GM23248 (cell line): ENCODE results near the gene SLC10A3. TPM values are rescaled to one million over a fixed set of nuclear protein-coding genes. Genes with fewer than 3 reads are reported as not detected.

Source experiments
- DNase-seq: peaks from one replicate; pipeline ENCODE4 v3.0.0-alpha.2; 2015
- H2AFZ ChIP-seq: fragments of 200-600 bp; sonication (generic); 2 replicates; pipeline ENCODE4 v1.6.1; 2016; ENCODE audit warnings: antibody characterized with exemption
- H3F3A ChIP-seq: fragments of 200-600 bp; sonication (generic); 2 replicates; pipeline ENCODE4 v1.6.1; 2016; ENCODE audit warnings: mild to moderate bottlenecking, antibody characterized with exemption, mixed run types; ENCODE audit not compliant: insufficient read depth
- H3K27ac ChIP-seq: fragments of 200-600 bp; sonication (generic); 2 replicates; pipeline ENCODE4 v1.5.1; 2016; ENCODE audit warnings: mild to moderate bottlenecking
- H3K27me3 ChIP-seq: fragments of 200-600 bp; sonication (generic); replicated peaks from 2 replicates; pipeline ENCODE4 v1.6.1; 2016; ENCODE audit warnings: mild to moderate bottlenecking; ENCODE audit not compliant: insufficient read depth
- H3K36me3 ChIP-seq: fragments of 200-600 bp; sonication (generic); 2 replicates; pipeline ENCODE4 v1.6.1; 2016; ENCODE audit warnings: low read depth, mild to moderate bottlenecking
- H3K4me1 ChIP-seq: fragments of 200-600 bp; sonication (generic); 2 replicates; pipeline ENCODE4 v1.6.1; 2016; ENCODE audit warnings: mild to moderate bottlenecking; ENCODE audit not compliant: insufficient read depth
- H3K4me2 ChIP-seq: fragments of 200-600 bp; sonication (generic); one replicate; pipeline ENCODE4 v1.6.1; 2016; ENCODE audit warnings: mild to moderate bottlenecking; ENCODE audit not compliant: unreplicated experiment
- H3K4me3 ChIP-seq: fragments of 200-600 bp; sonication (generic); 2 replicates; pipeline ENCODE4 v1.5.1; 2016; ENCODE audit warnings: mild to moderate bottlenecking
- H3K79me2 ChIP-seq: fragments of 200-600 bp; sonication (generic); 2 replicates; pipeline ENCODE4 v1.6.1; 2016; ENCODE audit warnings: mild to moderate bottlenecking; ENCODE audit not compliant: insufficient read depth
- H3K9ac ChIP-seq: fragments of 200-600 bp; sonication (generic); 2 replicates; pipeline ENCODE4 v1.6.1; 2016; ENCODE audit warnings: mild to moderate bottlenecking
- H3K9me2 ChIP-seq: fragments of 200-600 bp; sonication (generic); 2 replicates; pipeline ENCODE4 v1.6.1; 2016; ENCODE audit warnings: mixed run types, mild to moderate bottlenecking, moderate library complexity; ENCODE audit not compliant: insufficient read depth
- H3K9me3 ChIP-seq: fragments of 200-600 bp; sonication (generic); one replicate; pipeline ENCODE4 v1.6.1; 2017; ENCODE audit warnings: low read depth
- H4K20me1 ChIP-seq: fragments of 200-600 bp; sonication (generic); 2 replicates; pipeline ENCODE4 v1.6.0; 2016; ENCODE audit not compliant: insufficient read depth
- EZH2 ChIP-seq: fragments of 200-600 bp; sonication (generic); IDR thresholded peaks from 2 replicates; pipeline ENCODE4 v1.6.1; 2018; ENCODE audit warnings: antibody characterized with exemption, mild to moderate bottlenecking; ENCODE audit not compliant: insufficient read depth, poor library complexity, severe bottlenecking
- EZH2phosphoT487 ChIP-seq: fragments of 200-600 bp; sonication (generic); IDR thresholded peaks from 2 replicates; pipeline ENCODE4 v1.6.1; 2018; ENCODE audit warnings: antibody characterized with exemption, moderate library complexity, mild to moderate bottlenecking, low read depth; ENCODE audit not compliant: insufficient read depth
- WGBS, 2 experiments: methylation state at CpG; one replicate each; pipeline ENCODE4 v1.1.6; 2015 to 2017; ENCODE audit warnings: low lambda C conversion rate in 2 of 2, low coverage in 1 of 2; ENCODE audit errors: missing lambda C conversion rate in 2 of 2; 5-methylcytosine and 5-hydroxymethylcytosine counted together
- in situ Hi-C: fragments of 300-500 bp; cut with MboI; formaldehyde crosslinking; loops from 2 replicates; pipeline ENCODE4 v1.15.0; 2020
- polyA plus RNA-seq: library from polyadenylated mRNA; unstranded; fragments of >200 nt; fragmentation: Nextera tagmentation; extraction: Ambion mirVana; gene quantifications from 2 replicates; pipeline ENCODE4 v1.2.1, GENCODE V29; 2016
- total RNA-seq: library from RNA; depleted of rRNA; stranded (reverse); fragments of >200 nt; shearing (Covaris generic); gene quantifications from 2 replicates; pipeline ENCODE4 v1.2.3, GENCODE V29; 2014

Gene SLC10A3
- total and polyA plus RNA-seq, 2 experiments from 2014 or later, result 50.8 to 61.0 TPM

DNA sequence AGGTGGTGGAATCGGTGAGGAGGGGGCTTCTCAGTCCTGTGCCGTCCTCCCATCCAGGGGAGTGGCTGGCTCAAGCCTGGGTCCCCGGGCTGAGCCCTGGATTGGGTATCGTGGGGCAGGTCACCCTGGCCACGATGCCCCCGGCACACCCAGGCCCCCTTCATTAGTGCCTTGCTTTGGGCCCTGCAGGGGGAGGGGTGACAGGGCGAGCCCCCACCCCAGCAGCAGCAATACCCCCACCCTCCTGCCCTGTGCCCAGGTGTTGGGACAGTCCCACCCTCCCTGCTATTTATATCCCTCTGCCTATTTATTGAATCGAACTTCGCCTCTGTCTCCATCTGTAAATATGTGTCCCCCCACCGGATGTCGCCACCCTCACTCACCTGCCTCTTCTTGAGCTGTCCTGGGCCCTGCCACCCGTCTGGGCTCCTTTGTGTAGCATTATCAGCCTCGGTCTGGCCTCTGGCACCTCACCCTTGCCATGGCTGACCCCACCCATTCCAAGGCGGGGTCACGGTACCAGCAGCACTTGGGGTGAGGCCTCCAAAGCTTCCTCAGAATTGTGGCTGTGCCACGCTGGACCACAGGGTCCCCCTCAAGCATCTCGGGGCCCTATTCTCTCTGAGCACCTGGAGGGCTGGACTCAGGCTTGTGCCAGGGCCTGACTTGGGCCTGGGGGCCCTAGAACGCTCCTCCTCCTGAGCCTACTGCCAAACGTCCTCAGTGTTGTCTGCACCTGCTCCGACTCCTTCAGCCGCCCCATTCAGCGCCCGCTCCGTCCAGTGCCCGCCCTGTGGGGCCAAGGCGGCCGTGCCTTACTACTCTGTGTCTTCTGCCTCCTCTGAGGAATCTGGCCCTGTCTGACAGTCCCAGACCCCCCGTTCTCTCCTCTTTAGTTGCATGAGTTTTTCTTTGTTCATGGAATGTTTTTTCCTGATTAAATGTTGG lies 17.5 kb downstream of the SLC10A3 start:
- Histone ChIP-seq H3F3A (peaks cover 13% of the 10 kb centered on the region; the same call in 1 of the 2 replicates), H3K9me2 (no peaks in the 10 kb centered on the region), H4K20me1 (no peaks in the 10 kb centered on the region), H3K9me3 (no peaks in the 10 kb centered on the region), H3K4me3 (no peak overlapping the region), H3K27me3 (no peaks in the 10 kb centered on the region), H3K79me2 (no peaks in the 10 kb centered on the region), H3K4me1 (no peaks in the 10 kb centered on the region), H2AFZ (no peak overlapping the region), H3K4me2 (no peak overlapping the region), H3K27ac (no peak overlapping the region), H3K36me3 (no peaks in the 10 kb centered on the region), H3K9ac (no peak overlapping the region)
- in situ Hi-C loops, result no loop called here
- TF ChIP-seq EZH2phosphoT487 (no peak), EZH2 (no peak)
- no peak for DNase-seq
- WGBS, 2 experiments, result 89% methylated on average over 22 to 23 of the region's 28 CpGs

DNA sequence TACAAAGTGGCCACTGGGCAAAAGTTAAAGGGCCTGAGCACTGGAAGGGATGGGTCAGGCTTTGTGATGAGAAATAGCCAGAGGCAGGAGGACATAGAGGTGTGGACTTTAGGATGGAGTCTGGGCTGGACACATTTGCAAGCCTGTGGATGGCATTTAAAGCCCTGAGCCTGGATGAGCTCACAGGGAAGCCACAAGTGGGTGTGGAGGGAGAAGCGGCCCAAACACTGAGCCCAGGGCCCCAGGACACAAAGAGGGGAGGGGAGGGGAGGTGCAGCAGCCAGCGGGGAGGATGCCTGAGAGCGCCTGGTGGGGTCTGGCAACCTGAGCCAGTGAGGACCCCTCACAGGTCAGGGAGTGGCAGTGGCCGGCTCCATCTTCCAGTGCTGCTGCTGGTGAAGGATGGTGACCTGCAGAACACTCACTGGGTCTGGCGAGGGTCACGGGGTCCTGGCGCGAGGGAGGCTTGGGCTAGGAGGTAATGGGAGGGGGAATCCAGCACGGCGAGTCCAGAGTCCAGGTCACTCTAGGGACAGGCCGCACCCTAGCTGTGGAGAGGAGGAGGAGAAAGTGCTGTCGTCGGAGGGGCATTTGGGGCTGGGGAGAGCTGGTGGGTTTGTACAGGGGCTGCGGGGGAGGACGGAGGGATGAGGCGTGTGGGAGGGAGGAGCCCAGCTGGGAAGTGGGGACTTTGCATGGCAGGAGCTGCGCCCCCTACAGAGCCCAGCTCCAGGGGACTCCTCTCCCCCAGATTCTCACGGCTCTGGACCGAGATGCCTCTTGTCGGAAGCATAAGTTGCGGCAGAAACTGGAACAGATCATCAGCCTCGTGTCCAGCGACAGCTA lies 18.4 kb downstream of the SLC10A3 start:
- no peaks in the 10 kb centered on the region for H3K9me2 ChIP-seq
- no peaks in the 10 kb centered on the region for H3K9me3 ChIP-seq
- H3K4me1 ChIP-seq, result no peaks in the 10 kb centered on the region
- no peaks in the 10 kb centered on the region for H3K27me3 ChIP-seq
- TF ChIP-seq EZH2phosphoT487 (no peak), EZH2 (no peak)
- H3F3A ChIP-seq, result peaks cover 5% of the 10 kb centered on the region; the same call in 1 of the 2 replicates
- no peak overlapping the region for H3K9ac ChIP-seq
- no peaks in the 10 kb centered on the region for H3K79me2 ChIP-seq
- no peak overlapping the region for H2AFZ ChIP-seq
- no peak overlapping the region for H3K4me2 ChIP-seq
- 83 to 100% methylated on average over 6 to 19 of the region's 23 CpGs for WGBS, 2 experiments
- no peaks in the 10 kb centered on the region for H4K20me1 ChIP-seq
- no peak overlapping the region for H3K27ac ChIP-seq
- no peaks in the 10 kb centered on the region for H3K36me3 ChIP-seq
- in situ Hi-C loops, result no loop called here
- no peak for DNase-seq
- H3K4me3 ChIP-seq, result no peak overlapping the region

- no peak overlapping the region for H3K4me2 ChIP-seq
- WGBS, 2 experiments, result 83 to 90% methylated on average over 16 to 17 of the region's 23 CpGs
- H3K27me3 ChIP-seq, result no peaks in the 10 kb centered on the region
- H3K9ac ChIP-seq, result no peak overlapping the region
- H3F3A ChIP-seq, result peaks cover 5% of the 10 kb centered on the region; the same call in 1 of the 2 replicates
- no peaks in the 10 kb centered on the region for H3K79me2 ChIP-seq
- TF ChIP-seq EZH2 (no peak), EZH2phosphoT487 (no peak)
- DNase-seq, result no peak
- in situ Hi-C loops, result no loop called here
- H3K36me3 ChIP-seq, result no peaks in the 10 kb centered on the region
- H3K4me1 ChIP-seq, result no peaks in the 10 kb centered on the region
- H3K4me3 ChIP-seq, result no peak overlapping the region
- no peaks in the 10 kb centered on the region for H3K9me3 ChIP-seq
- no peak overlapping the region for H2AFZ ChIP-seq
- no peaks in the 10 kb centered on the region for H3K9me2 ChIP-seq
- H4K20me1 ChIP-seq, result no peaks in the 10 kb centered on the region
- H3K27ac ChIP-seq, result no peak overlapping the region
Observed at GRCh38 chrX:154470914-154471568, 19.4 kb downstream of the SLC10A3 start.

DNA sequence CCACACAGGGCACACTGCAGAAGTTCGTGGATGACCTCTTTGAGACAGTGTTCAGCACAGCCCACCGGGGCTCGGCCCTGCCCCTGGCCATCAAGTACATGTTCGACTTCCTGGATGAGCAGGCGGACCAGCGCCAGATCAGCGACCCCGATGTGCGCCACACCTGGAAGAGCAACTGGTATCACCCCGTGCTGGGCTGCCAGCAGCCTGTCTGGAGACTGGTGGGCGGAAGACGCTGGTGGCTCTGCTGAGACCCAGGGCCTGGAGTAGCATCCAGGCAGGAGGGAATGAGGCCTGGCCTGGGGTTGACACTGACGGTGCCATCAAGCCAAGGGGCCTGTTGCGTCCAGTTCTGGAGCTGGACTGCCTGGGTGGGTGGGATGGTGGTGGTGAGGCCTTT lies 20.0 kb downstream of the SLC10A3 start:
- Histone ChIP-seq H3K27ac (no peak overlapping the region), H3K4me3 (no peak overlapping the region), H2AFZ (no peak overlapping the region), H3K9ac (no peak overlapping the region), H3K79me2 (no peaks in the 10 kb centered on the region), H3K4me1 (no peaks in the 10 kb centered on the region), H3K9me2 (no peaks in the 10 kb centered on the region), H3K36me3 (no peaks in the 10 kb centered on the region), H3F3A (peaks cover 3% of the 10 kb centered on the region; the same call in 1 of the 2 replicates), H4K20me1 (no peaks in the 10 kb centered on the region), H3K9me3 (no peaks in the 10 kb centered on the region), H3K27me3 (no peaks in the 10 kb centered on the region), H3K4me2 (no peak overlapping the region)
- DNase-seq, result no peak
- in situ Hi-C loops, result no loop called here
- TF ChIP-seq EZH2 (no peak), EZH2phosphoT487 (no peak)
- WGBS, 2 experiments, result 91 to 96% methylated on average over 6 to 14 of the region's 14 CpGs
